Measurements from ENCODE around the gene TLR6.

Gene TLR6

DNA sequence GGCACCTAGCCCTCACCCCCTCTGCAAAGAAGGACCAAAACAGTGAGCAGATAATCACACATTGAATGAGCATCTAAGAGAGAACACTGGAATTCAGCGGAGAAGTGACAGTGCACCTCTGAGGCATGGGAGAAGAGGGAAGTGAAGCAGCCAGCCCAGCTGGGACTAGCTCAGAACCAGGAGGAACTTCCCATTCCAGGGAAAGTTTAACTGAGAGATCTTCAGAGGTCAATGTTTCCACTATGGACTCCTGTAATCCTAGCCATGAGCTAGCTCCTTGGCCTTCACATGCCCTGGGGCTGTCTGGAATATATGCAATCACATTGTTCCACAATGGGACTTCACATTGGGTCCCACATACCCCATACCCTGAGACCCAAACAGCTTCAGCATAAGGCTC, 24.4 kb downstream of the TLR6 start:
- Histone ChIP-seq H4K8ac (ENCODE audit: low read length) (no peak overlapping the region), H2BK15ac (ENCODE audit: low read depth, poor library complexity, severe bottlenecking) (no peak overlapping the region), H2AFZ (ENCODE audit: low read depth, low read length) (peak overlapping the region; percentile 19), H3K9ac (ENCODE audit: low read length) (no peak overlapping the region), H3K23ac (ENCODE audit: low read length in 2 of 2) (no peak overlapping the region), H3K9me3 (ENCODE audit: control insufficient read depth, low read length) (peaks cover 12% of the 10 kb centered on the region), H2AK5ac (ENCODE audit: low read length, severe bottlenecking) (no peak overlapping the region), H3K4me2 (ENCODE audit: low read length, poor library complexity, severe bottlenecking) (no peak overlapping the region), H3K18ac (ENCODE audit: low read depth in 1 of 2, low read length in 2 of 2) (no peak overlapping the region), H3K36me3 (ENCODE audit: control insufficient read depth in 1 of 2, insufficient read depth in 2 of 2, low read depth in 1 of 2, low read length in 2 of 2) (no peaks in the 10 kb centered on the region), H2BK5ac (ENCODE audit: low read depth, low read length, poor library complexity, severe bottlenecking) (no peak overlapping the region), H3K4me1 (ENCODE audit: control insufficient read depth, insufficient read depth, low read depth, low read length) (no peaks in the 10 kb centered on the region), H3K14ac (ENCODE audit: low read length in 2 of 2) (no peak overlapping the region), H3K4ac (ENCODE audit: low read depth in 1 of 2, low read length in 2 of 2) (no peak overlapping the region), H3K79me1 (replicated peaks; ENCODE audit: low read length, poor library complexity, severe bottlenecking) (peaks cover 14% of the 10 kb centered on the region), H2BK120ac (ENCODE audit: low read depth, low read length) (no peak overlapping the region), H2BK12ac (ENCODE audit: low read length in 2 of 2) (no peak overlapping the region), H3K4me3 (ENCODE audit: insufficient read depth in 1 of 2, low read depth in 1 of 2, low read length in 2 of 2) (no peak overlapping the region), H3K27me3 (ENCODE audit: control insufficient read depth in 1 of 2, insufficient read depth in 1 of 2, low read length in 2 of 2) (no peaks in the 10 kb centered on the region), H3K27ac (ENCODE audit: low read length, poor library complexity, severe bottlenecking) (no peak overlapping the region), H4K91ac (ENCODE audit: low read length) (no peak overlapping the region)
- no peak for DNase-seq
- WGBS = 100% methylated on average over 1 of the region's 1 CpG

DNA sequence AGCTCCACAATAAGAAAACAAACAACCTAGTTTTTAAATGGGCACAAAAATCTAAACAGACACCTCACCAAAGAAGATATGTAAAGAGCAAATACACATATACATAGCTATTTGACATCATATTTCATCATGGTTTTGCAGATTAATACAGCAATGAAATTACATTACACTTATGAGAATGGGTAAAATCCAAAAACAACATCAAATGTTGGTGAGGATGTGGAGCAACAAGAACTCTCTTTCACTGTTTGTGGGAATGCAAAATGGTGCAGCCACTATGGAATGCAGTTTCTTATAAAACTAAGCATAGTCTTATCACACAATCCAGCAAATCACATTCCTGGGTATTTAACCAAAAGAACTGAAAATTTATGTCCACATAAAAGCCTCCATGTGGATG, 25.0 kb downstream of the TLR6 start:
- H4K91ac ChIP-seq (ENCODE audit: low read length) = no peak overlapping the region
- DNase-seq = no peak
- H3K18ac ChIP-seq (ENCODE audit: low read depth in 1 of 2, low read length in 2 of 2) = no peak overlapping the region
- H4K8ac ChIP-seq (ENCODE audit: low read length) = no peak overlapping the region
- no peak overlapping the region for H2AFZ ChIP-seq (ENCODE audit: low read depth, low read length)
- no peak overlapping the region for H3K9ac ChIP-seq (ENCODE audit: low read length)
- H2BK12ac ChIP-seq (ENCODE audit: low read length in 2 of 2) = no peak overlapping the region
- H3K36me3 ChIP-seq (ENCODE audit: control insufficient read depth in 1 of 2, insufficient read depth in 2 of 2, low read depth in 1 of 2, low read length in 2 of 2) = no peaks in the 10 kb centered on the region
- H3K9me3 ChIP-seq (ENCODE audit: control insufficient read depth, low read length) = peaks cover 12% of the 10 kb centered on the region
- no peaks in the 10 kb centered on the region for H3K27me3 ChIP-seq (ENCODE audit: control insufficient read depth in 1 of 2, insufficient read depth in 1 of 2, low read length in 2 of 2)
- H3K27ac ChIP-seq (ENCODE audit: low read length, poor library complexity, severe bottlenecking) = no peak overlapping the region
- no peak overlapping the region for H3K14ac ChIP-seq (ENCODE audit: low read length in 2 of 2)
- no peak overlapping the region for H2BK15ac ChIP-seq (ENCODE audit: low read depth, poor library complexity, severe bottlenecking)
- no peaks in the 10 kb centered on the region for H3K4me1 ChIP-seq (ENCODE audit: control insufficient read depth, insufficient read depth, low read depth, low read length)
- H3K4me2 ChIP-seq (ENCODE audit: low read length, poor library complexity, severe bottlenecking) = no peak overlapping the region
- H2AK5ac ChIP-seq (ENCODE audit: low read length, severe bottlenecking) = no peak overlapping the region
- no peak overlapping the region for H3K4me3 ChIP-seq (ENCODE audit: insufficient read depth in 1 of 2, low read depth in 1 of 2, low read length in 2 of 2)
- no peak overlapping the region for H3K23ac ChIP-seq (ENCODE audit: low read length in 2 of 2)
- no peak overlapping the region for H2BK120ac ChIP-seq (ENCODE audit: low read depth, low read length)
- no peak overlapping the region for H2BK5ac ChIP-seq (ENCODE audit: low read depth, low read length, poor library complexity, severe bottlenecking)
- H3K79me1 ChIP-seq (replicated peaks; ENCODE audit: low read length, poor library complexity, severe bottlenecking) = peaks cover 14% of the 10 kb centered on the region
- H3K4ac ChIP-seq (ENCODE audit: low read depth in 1 of 2, low read length in 2 of 2) = no peak overlapping the region

- WGBS = 96% methylated on average over 4 of the region's 5 CpGs
- peaks cover 15% of the 10 kb centered on the region for H3K79me1 ChIP-seq (replicated peaks; ENCODE audit: low read length, poor library complexity, severe bottlenecking)
Observed at GRCh38 chr4:38829237-38829636, 27.4 kb downstream of the TLR6 start.

GRCh38 chr4:38823766-38824165, 32.9 kb downstream of the TLR6 start:
- no peak overlapping the region for H3K9ac ChIP-seq (ENCODE audit: low read length)
- H2BK120ac ChIP-seq (ENCODE audit: low read depth, low read length) = no peak overlapping the region
- no peak overlapping the region for H4K8ac ChIP-seq (ENCODE audit: low read length)
- H2BK5ac ChIP-seq (ENCODE audit: low read depth, low read length, poor library complexity, severe bottlenecking) = no peak overlapping the region
- no peaks in the 10 kb centered on the region for H3K27me3 ChIP-seq (ENCODE audit: control insufficient read depth in 1 of 2, insufficient read depth in 1 of 2, low read length in 2 of 2)
- WGBS = 97% methylated on average over 27 of the region's 27 CpGs
- H3K4me3 ChIP-seq (ENCODE audit: insufficient read depth in 1 of 2, low read depth in 1 of 2, low read length in 2 of 2) = no peak overlapping the region
- no peaks in the 10 kb centered on the region for H3K4me1 ChIP-seq (ENCODE audit: control insufficient read depth, insufficient read depth, low read depth, low read length)
- no peak overlapping the region for H3K23ac ChIP-seq (ENCODE audit: low read length in 2 of 2)
- H2BK15ac ChIP-seq (ENCODE audit: low read depth, poor library complexity, severe bottlenecking) = no peak overlapping the region
- no peak overlapping the region for H3K4me2 ChIP-seq (ENCODE audit: low read length, poor library complexity, severe bottlenecking)
- H2AK5ac ChIP-seq (ENCODE audit: low read length, severe bottlenecking) = no peak overlapping the region
- H3K27ac ChIP-seq (ENCODE audit: low read length, poor library complexity, severe bottlenecking) = no peak overlapping the region
- no peak overlapping the region for H3K4ac ChIP-seq (ENCODE audit: low read depth in 1 of 2, low read length in 2 of 2)
- no peak overlapping the region for H4K91ac ChIP-seq (ENCODE audit: low read length)
- H3K9me3 ChIP-seq (ENCODE audit: control insufficient read depth, low read length) = no peaks in the 10 kb centered on the region
- no peak for DNase-seq
- peaks cover 3% of the 10 kb centered on the region for H3K79me1 ChIP-seq (replicated peaks; ENCODE audit: low read length, poor library complexity, severe bottlenecking)
- no peak overlapping the region for H2BK12ac ChIP-seq (ENCODE audit: low read length in 2 of 2)
- no peak overlapping the region for H2AFZ ChIP-seq (ENCODE audit: low read depth, low read length)
- peaks cover 0 to 2% of the 10 kb centered on the region in 2 experiments for H3K36me3 ChIP-seq (ENCODE audit: control insufficient read depth in 1 of 2, insufficient read depth in 2 of 2, low read depth in 1 of 2, low read length in 2 of 2)
- H3K14ac ChIP-seq (ENCODE audit: low read length in 2 of 2) = no peak overlapping the region
- no peak overlapping the region for H3K18ac ChIP-seq (ENCODE audit: low read depth in 1 of 2, low read length in 2 of 2)

More at GRCh38 chr4:38829237-38829636, 27.4 kb downstream of the TLR6 start:
- no peaks in the 10 kb centered on the region for H3K36me3 ChIP-seq (ENCODE audit: control insufficient read depth in 1 of 2, insufficient read depth in 2 of 2, low read depth in 1 of 2, low read length in 2 of 2)
- H3K4me1 ChIP-seq (ENCODE audit: control insufficient read depth, insufficient read depth, low read depth, low read length) = no peaks in the 10 kb centered on the region
- no peak overlapping the region for H3K23ac ChIP-seq (ENCODE audit: low read length in 2 of 2)
- H2AK5ac ChIP-seq (ENCODE audit: low read length, severe bottlenecking) = no peak overlapping the region
- H3K9me3 ChIP-seq (ENCODE audit: control insufficient read depth, low read length) = no peaks in the 10 kb centered on the region
- no peak overlapping the region for H3K9ac ChIP-seq (ENCODE audit: low read length)
- H3K27ac ChIP-seq (ENCODE audit: low read length, poor library complexity, severe bottlenecking) = no peak overlapping the region
- no peak overlapping the region for H2BK12ac ChIP-seq (ENCODE audit: low read length in 2 of 2)
- no peak overlapping the region for H2BK120ac ChIP-seq (ENCODE audit: low read depth, low read length)
- no peak overlapping the region for H2BK5ac ChIP-seq (ENCODE audit: low read depth, low read length, poor library complexity, severe bottlenecking)
- H2BK15ac ChIP-seq (ENCODE audit: low read depth, poor library complexity, severe bottlenecking) = no peak overlapping the region
- no peak overlapping the region for H3K4me2 ChIP-seq (ENCODE audit: low read length, poor library complexity, severe bottlenecking)
- H3K27me3 ChIP-seq (ENCODE audit: control insufficient read depth in 1 of 2, insufficient read depth in 1 of 2, low read length in 2 of 2) = no peaks in the 10 kb centered on the region
- no peak overlapping the region for H2AFZ ChIP-seq (ENCODE audit: low read depth, low read length)
- H3K4ac ChIP-seq (ENCODE audit: low read depth in 1 of 2, low read length in 2 of 2) = no peak overlapping the region
- no peak for DNase-seq
- no peak overlapping the region for H4K91ac ChIP-seq (ENCODE audit: low read length)
- no peak overlapping the region for H3K18ac ChIP-seq (ENCODE audit: low read depth in 1 of 2, low read length in 2 of 2)
- H4K8ac ChIP-seq (ENCODE audit: low read length) = no peak overlapping the region
- H3K14ac ChIP-seq (ENCODE audit: low read length in 2 of 2) = no peak overlapping the region
- no peak overlapping the region for H3K4me3 ChIP-seq (ENCODE audit: insufficient read depth in 1 of 2, low read depth in 1 of 2, low read length in 2 of 2)

Data from mesenchymal stem cell (in vitro differentiated cells and primary cell).